H1 (cell line): Measurements from ENCODE around the gene HAVCR2. TPM values are rescaled to one million over a fixed set of nuclear protein-coding genes. Genes with fewer than 3 reads are reported as not detected.

Source experiments
- polyA plus RNA-seq, 7 experiments: library from polyadenylated mRNA; depleted of rRNA in 3 of 7; stranded (reverse) in 5 of 7; unstranded in 2 of 7; fragments of >200 nt in 5 of 7; fragments of 200-250 nt in 2 of 7; gene quantifications; 1 replicate in 5 of 7; 2 replicates in 1 of 7; 4 replicates in 1 of 7; pipeline versions ENCODE4 v1.2.1 to v1.2.3, GENCODE V29; 2011 to 2013; ENCODE audit warnings: missing spikeins in 2 of 7, mixed read lengths in 2 of 7
- total RNA-seq: library from RNA; stranded (reverse); fragmentation: NEBNext Ultra II Directional; extraction: Animal tissue kit (Norgen Biotek cat#: 25700); gene quantifications from 2 replicates; pipeline ENCODE4 v1.2.1, GENCODE V29; 2021

The HAVCR2 gene
- total and polyA plus RNA-seq, 2 of the 8 experiments (the other 6 are each of a cell fraction or from before 2014, with no cell fraction given) = 0.03 TPM; not detected in 1

Other genes starting within 250 kb of the HAVCR2 start
- gene TIMD4, start 145.8 kb downstream of the HAVCR2 start, total RNA-seq = not detected in 2 replicates
- not detected in 2 replicates for gene TIMD4, start 145.8 kb downstream of the HAVCR2 start, polyA plus RNA-seq (2011; rRNA removed)
- gene HAVCR1, start 49.9 kb downstream of the HAVCR2 start, total RNA-seq = not detected in 2 replicates
- gene HAVCR1, start 49.9 kb downstream of the HAVCR2 start, polyA plus RNA-seq (2011; rRNA removed) = not detected in 2 replicates
- gene MED7, start 33.8 kb upstream of the HAVCR2 start, total RNA-seq = 8.3 and 9.5 TPM in 2 replicates
- gene MED7, start 33.8 kb upstream of the HAVCR2 start, polyA plus RNA-seq (2011; rRNA removed) = 3.3 and 6.9 TPM in 2 replicates
- not detected in 2 replicates for gene GARIN3, start 57.2 kb upstream of the HAVCR2 start, total RNA-seq
- gene GARIN3, start 57.2 kb upstream of the HAVCR2 start, polyA plus RNA-seq (2011; rRNA removed) = not detected in 2 replicates
- gene ITK, start 71.8 kb upstream of the HAVCR2 start, total RNA-seq = not detected in 2 replicates
- gene ITK, start 71.8 kb upstream of the HAVCR2 start, polyA plus RNA-seq (2011; rRNA removed) = 0.05 TPM in 1 of 2 replicates, not detected in the other
- 80.6 and 85.3 TPM in 2 replicates for gene CYFIP2, start 157.1 kb upstream of the HAVCR2 start, total RNA-seq
- 45.1 and 60.6 TPM in 2 replicates for gene CYFIP2, start 157.1 kb upstream of the HAVCR2 start, polyA plus RNA-seq (2011; rRNA removed)